ENCODE results near the gene CARD11.
"Not testable (repeated sequence)": the region's sequence is repeated elsewhere in the genome, so short reads cannot be mapped to it uniquely, and the experiment has no call there.

The CARD11 gene

GRCh38 chr7:3063016-3063753 is 19.5 kb upstream of the CARD11 start:
- no peak for FAIRE-seq

- FAIRE-seq, result no peak
Measured at GRCh38 chr7:3057066-3057420, 13.4 kb upstream of the CARD11 start.

GRCh38 chr7:3056234-3057065 is 12.8 kb upstream of the CARD11 start:
- FAIRE-seq, result no peak

GRCh38 chr7:3055626-3056025 is 12.0 kb upstream of the CARD11 start:
- FAIRE-seq, result no peak

- FAIRE-seq, result no peak
Measured at GRCh38 chr7:3042861-3043489, 692 bp downstream of the CARD11 start.

- FAIRE-seq, result no peak
Measured at GRCh38 chr7:3041986-3042675, 1.5 kb downstream of the CARD11 start.

- no peak for FAIRE-seq
Measured at GRCh38 chr7:3039787-3040186, 3.9 kb downstream of the CARD11 start.

- FAIRE-seq, result not testable (repeated sequence)
Measured at GRCh38 chr7:3038011-3038410, 5.7 kb downstream of the CARD11 start.

- no peak for FAIRE-seq
Measured at GRCh38 chr7:3037259-3037658, 6.4 kb downstream of the CARD11 start.

- FAIRE-seq, result no peak
Measured at GRCh38 chr7:3034591-3035150, 9.0 kb downstream of the CARD11 start.

GRCh38 chr7:3033581-3033980 is 10.1 kb downstream of the CARD11 start:
- no peak for FAIRE-seq

- no peak for FAIRE-seq
Measured at GRCh38 chr7:3033136-3033535, 10.5 kb downstream of the CARD11 start.

- FAIRE-seq, result no peak
Measured at GRCh38 chr7:3032256-3032655, 11.4 kb downstream of the CARD11 start.

- no peak for FAIRE-seq
Measured at GRCh38 chr7:3029138-3029537, 14.5 kb downstream of the CARD11 start.

GRCh38 chr7:3028758-3029093 is 14.9 kb downstream of the CARD11 start:
- FAIRE-seq, result no peak

GRCh38 chr7:3028071-3028757 is 15.5 kb downstream of the CARD11 start:
- FAIRE-seq, result peak; percentile 45

GRCh38 chr7:3027005-3027845 is 16.4 kb downstream of the CARD11 start:
- no peak for FAIRE-seq

GRCh38 chr7:3025616-3026015 is 18.1 kb downstream of the CARD11 start:
- FAIRE-seq, result no peak

- no peak for FAIRE-seq
Measured at GRCh38 chr7:3021825-3022224, 21.8 kb downstream of the CARD11 start.

- not testable (repeated sequence) for FAIRE-seq
Measured at GRCh38 chr7:3021224-3021623, 22.4 kb downstream of the CARD11 start.

- no peak for FAIRE-seq
Measured at GRCh38 chr7:3020416-3020815, 23.3 kb downstream of the CARD11 start.
